HG02623 (cell line): ENCODE data around the gene PIK3IP1.
A peak's percentile ranks its signal among the peaks of the same experiment; 100 is the strongest.
"Not testable (repeated sequence)": the region's sequence is repeated elsewhere in the genome, so short reads cannot be mapped to it uniquely, and the experiment has no call there.

Experiments used
- ATAC-seq: cut with Tn5 transposase; IDR thresholded peaks from one replicate; pipeline ENCODE4 v1.9.1; 2021; ENCODE audit warnings: moderate library complexity; ENCODE audit not compliant: unreplicated experiment

Gene PIK3IP1

DNA sequence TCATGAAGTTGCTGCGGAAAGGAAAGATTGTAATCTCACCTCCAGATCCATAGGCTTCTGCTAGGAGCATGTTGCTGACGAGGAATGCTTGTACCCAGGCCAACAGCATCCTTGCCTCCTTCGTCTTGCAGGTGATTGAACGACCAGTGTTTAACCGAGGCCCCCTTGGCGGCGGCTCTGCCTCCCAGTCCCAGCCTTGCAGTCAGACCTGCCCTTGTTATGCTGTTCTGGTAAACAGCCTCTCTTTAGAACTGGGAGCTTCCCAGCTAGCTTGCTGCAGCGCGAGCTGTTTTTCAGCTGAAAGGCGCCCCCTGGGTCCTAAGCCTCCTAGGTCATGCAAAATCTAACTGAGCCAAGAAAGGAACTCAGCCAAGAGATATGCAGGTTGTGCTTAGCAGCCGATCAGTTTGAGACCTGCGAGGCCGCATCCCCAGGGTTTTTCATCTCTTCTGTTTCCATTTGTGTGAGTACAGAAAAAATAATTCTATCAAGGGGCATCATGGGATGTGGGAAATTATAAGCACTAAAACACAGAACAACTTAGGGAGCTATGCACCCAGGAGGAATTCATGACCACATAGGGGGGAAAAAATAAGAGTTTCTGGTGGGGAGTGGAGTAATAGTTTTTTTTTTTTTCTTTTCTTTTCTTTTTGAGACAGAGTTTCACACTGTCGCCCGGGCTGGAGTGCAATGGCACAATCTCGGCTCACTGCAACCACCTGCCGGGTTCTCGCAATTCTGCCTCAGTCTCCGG is at the start of gene PIK3IP1:
Gene PIK3IP1 (minus strand): TSS at position 253 of the 754 bp plus-strand sequence. CDS start 144 bp downstream, at position 109.
- peak; percentile 33 for ATAC-seq

DNA sequence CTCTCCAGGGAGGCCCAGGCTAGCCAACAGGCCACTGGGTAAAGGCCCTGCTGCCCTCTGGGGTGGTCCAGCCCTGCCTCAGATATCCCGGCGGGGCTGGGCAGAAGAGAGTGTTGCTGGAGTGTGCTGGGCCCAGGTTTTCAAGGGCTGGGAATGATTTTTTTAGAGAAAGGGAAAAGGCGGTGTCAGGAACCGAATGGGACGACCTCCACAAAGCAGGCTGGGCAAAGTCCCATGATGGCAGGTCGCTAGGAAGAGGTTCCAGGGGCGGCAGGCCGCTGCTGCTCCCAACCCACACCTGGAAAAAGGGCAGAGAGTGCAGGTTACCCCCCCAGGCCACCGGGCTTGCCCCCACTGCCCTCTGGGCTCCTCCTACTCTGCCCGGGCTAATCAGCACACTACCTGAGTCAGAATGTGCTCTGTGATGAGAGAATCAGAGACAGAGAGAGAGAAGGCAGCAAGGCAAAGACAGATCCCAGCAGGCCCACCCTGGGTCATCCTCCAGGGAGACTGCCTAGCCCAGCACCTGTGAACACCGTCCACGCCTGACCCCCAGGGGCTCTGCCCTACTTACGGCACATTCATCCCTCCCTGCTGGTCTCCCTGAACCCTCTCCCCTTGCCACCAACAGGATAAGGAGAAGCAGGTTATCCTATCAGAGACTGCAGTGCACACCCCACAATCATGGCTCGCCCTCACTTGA is 49.2 kb upstream of the PIK3IP1 start:
- no peak for ATAC-seq

- no peak for ATAC-seq
Measured at GRCh38 chr22:31340765-31341247, 48.5 kb upstream of the PIK3IP1 start.

DNA sequence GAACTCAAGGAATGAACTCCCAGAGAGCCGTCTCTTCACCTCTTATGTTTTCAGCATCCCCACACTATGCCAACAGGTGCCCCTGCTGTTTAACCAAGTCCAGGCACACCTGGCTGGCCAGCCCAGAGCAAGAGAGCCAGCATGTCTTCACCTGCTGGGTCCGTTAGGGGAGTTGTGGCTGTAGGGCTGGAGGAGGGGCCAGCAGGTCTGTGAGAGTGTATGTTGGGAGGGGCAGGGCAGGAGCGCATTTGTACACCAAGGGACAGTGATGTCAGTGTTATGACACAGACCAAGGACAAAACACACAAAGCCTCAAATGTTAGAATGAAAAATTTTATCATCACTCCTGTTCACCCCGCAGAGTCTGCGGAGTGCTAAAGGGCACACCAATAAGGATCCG is 48.1 kb upstream of the PIK3IP1 start:
- no peak for ATAC-seq

DNA sequence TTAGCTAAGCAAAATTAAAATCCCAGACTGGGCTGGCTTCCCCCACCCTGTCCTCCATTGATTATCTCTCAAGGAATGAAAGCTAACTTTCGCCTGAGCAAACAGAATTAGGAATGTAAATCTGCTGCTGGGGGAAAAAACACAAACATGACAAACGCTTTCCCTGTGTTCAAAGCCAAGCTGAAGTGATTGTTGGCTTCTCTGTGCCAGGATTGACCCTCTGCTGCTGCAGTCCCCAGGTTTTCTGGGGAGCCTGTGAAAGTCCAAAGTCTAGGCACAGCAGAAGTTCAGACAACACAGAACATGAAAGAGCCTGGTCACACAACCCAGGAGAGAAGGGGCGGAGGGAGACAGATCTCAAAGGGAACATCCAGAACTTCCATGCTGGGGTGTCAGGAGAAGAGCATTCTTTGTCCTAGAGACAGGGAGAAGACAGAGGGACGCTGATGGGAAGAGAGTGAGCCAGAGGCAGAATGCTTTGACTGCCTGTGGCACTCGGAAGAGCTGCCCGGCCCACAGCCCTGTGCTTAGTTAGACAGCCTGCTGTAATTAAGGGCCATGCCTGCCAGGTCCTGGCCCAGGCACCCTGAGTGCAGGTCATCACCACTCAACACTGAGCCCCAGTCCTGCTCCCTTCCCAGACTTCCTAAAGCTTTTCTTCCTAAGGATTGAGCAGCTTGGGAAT is 47.0 kb upstream of the PIK3IP1 start:
- ATAC-seq, result no peak

- no peak for ATAC-seq
Measured at GRCh38 chr22:31337178-31337577, 44.9 kb upstream of the PIK3IP1 start.

- no peak for ATAC-seq
Measured at GRCh38 chr22:31334329-31334728, 42.0 kb upstream of the PIK3IP1 start.

- ATAC-seq, result no peak
Measured at GRCh38 chr22:31333641-31334040, 41.4 kb upstream of the PIK3IP1 start.

- no peak for ATAC-seq
Measured at GRCh38 chr22:31332886-31333285, 40.6 kb upstream of the PIK3IP1 start.

DNA sequence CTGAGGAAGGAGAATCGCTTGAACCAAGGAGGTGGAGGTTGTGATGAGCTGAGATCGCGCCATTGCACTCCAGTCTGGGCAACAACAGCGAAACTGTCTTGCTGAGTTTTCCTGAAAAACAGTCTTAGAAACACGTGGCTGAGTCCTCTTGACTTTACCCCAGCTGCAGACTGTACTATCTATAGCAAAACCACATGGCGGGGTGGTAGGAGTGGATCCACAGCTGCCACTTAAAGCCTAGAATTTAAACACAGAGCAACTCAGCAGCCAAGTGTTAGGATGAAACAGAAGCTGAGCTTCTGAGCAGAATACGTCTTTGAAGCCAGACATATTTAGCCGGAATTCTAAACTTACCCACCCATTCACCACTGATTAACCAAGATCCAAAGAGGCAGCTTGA is 39.7 kb upstream of the PIK3IP1 start:
- ATAC-seq, result no peak

GRCh38 chr22:31329453-31330215 is 37.3 kb upstream of the PIK3IP1 start:
- ATAC-seq, result no peak

DNA sequence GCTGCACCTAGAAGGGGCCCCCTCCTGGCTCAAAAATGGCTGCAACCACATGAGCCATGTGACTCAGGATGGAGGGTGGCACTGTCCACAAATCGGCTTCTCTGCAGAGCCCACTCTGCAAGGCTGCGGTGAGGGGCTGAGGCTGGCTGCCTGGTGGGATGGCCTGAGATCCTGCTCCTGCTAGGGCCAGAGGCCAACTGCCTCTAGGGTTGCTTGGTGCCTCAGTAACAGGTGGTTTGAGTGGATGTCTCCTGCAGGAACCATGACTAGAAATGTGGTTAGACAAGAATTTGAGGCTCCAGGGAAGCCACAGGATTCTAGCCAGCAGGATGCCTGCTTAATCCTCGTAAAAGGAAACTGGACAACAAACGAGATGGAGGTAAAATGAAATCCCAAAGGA is 36.7 kb upstream of the PIK3IP1 start:
- ATAC-seq, result no peak

DNA sequence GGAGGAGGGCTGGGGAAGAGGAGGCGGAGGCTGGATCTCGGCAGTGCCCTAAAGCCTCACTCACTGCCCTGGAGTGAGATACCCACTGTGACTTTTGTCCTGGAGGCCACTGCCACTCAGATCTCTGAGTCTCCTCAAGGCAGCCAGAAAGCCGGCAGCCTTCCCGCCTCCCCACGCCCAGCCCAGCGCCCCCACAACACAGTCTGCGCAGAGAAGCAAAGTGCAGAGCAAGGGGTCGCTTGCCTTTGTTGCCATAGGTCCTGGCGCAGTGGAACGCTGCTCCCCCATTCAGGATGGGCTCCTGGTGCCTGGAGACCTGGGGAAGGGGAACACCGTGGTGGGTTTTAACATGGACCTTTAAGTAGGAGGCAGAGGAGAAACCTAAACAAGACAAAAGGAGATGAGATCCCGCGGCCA is 36.3 kb upstream of the PIK3IP1 start:
- ATAC-seq, result no peak

DNA sequence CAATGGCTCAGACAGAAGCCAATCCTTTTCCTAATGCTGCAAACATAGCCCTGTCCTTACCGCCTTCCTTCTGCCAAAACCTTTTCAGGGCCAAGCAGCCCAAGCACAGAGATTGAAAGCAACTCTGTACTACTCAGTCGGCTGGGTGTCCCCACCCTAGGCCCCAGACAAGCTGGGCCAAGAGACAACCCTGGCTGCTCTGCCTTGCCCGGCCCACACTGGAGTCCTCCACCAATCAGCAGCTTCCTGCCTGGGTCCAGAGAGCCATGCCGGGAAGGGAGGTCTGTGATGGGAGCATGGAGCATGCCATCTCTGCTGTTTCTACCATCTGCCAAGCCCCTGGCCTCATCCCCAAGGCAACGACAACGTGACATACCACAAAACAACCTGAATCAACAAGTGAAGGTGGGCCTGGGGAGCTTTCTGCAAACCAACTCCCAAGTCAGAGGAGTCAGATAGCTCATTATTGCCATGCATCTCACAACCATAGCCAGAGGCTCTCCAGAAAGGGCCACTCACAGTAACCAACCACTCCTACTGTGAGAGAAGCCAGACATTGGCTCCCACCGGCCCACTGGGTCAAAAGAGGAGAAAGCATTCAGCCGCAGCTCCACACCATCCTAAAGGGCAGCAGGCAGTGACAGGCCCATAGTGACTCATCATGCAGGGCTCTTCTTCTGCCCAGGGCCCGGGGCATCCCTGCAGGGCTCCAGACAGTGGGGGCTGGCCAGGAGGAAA is 35.7 kb upstream of the PIK3IP1 start:
- no peak for ATAC-seq

DNA sequence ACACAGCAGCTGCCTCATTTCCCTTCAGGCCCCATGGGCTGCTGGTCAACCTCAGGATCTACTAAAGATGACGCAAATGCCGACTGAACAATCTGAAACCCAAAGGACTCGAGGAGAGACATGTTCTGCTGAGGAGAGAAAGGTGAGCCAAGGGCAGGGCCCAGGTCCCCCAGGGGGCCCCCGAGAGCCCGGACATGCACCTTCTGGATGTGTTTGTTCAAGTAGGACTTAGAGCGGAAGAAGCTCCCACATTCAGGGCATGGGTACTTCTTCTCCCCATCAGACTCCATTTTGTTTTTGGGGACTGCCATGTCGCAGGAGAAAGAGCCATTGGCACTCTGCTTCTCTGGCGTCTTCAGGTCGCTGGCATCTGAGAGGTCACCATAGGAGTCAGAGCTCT is 34.6 kb upstream of the PIK3IP1 start:
- ATAC-seq, result no peak

GRCh38 chr22:31323578-31324550 is 31.6 kb upstream of the PIK3IP1 start:
- ATAC-seq, result no peak

GRCh38 chr22:31321421-31321820 is 29.1 kb upstream of the PIK3IP1 start:
- ATAC-seq, result no peak

- ATAC-seq, result not testable (repeated sequence)
Measured at GRCh38 chr22:31314220-31314619, 21.9 kb upstream of the PIK3IP1 start.
